OCI-LY1 (cell line): ENCODE measurements around the gene SH3RF3.

Source experiments
- CTCF ChIP-seq: fragments of 200-600 bp; sonication (generic), shearing (Covaris generic); IDR thresholded peaks from 2 replicates; pipeline ENCODE4 v1.5.1; 2017; ENCODE audit warnings: mild to moderate bottlenecking, antibody characterized with exemption, low read length, moderate library complexity, mixed read lengths
- EZH2 ChIP-seq: fragments of 200-600 bp; sonication (generic), shearing (Covaris generic); IDR thresholded peaks from 2 replicates; pipeline ENCODE4 v1.8.0; 2017; ENCODE audit warnings: borderline replicate concordance, mixed run types, mild to moderate bottlenecking, antibody characterized with exemption, low read length, moderate library complexity, mixed read lengths

- TF ChIP-seq EZH2: no peak
- no peak for TF ChIP-seq CTCF
These were observed 331.7 kb downstream of the SH3RF3 start for GRCh38 chr2:109460553-109461324.
